K562 (cell line): Measurements from ENCODE around the gene GDAP2. TPM values are rescaled to one million over a fixed set of nuclear protein-coding genes. Genes with fewer than 3 reads are reported as not detected.

Source experiments
- CREM ChIP-seq: IDR thresholded peaks from 2 replicates; pipeline ENCODE4 v1.6.1; 2014; ENCODE audit warnings: antibody characterized with exemption, low read depth
- GTF2F1 ChIP-seq: IDR thresholded peaks from 2 replicates; pipeline ENCODE4 v1.6.1; 2011; ENCODE audit warnings: low read depth, low read length, improper control_type of control experiment
- L3MBTL2 ChIP-seq: fragments of 450-650 bp; IDR thresholded peaks from 2 replicates; pipeline ENCODE4 v1.6.1; 2016; ENCODE audit warnings: mild to moderate bottlenecking, moderate library complexity
- MTA2 ChIP-seq: fragments of 450-650 bp; IDR thresholded peaks from 2 replicates; pipeline ENCODE4 v1.6.1; 2016; ENCODE audit warnings: low read depth
- MXI1 ChIP-seq: IDR thresholded peaks from 2 replicates; pipeline ENCODE4 v1.6.1; 2011; ENCODE audit warnings: low read depth, mild to moderate bottlenecking, improper control_type of control experiment, low read length
- NCOA6 ChIP-seq: fragments of 450-650 bp; IDR thresholded peaks from 2 replicates; pipeline ENCODE4 v1.6.1; 2017; ENCODE audit warnings: mild to moderate bottlenecking
- POLR2B ChIP-seq: fragments of 450-650 bp; IDR thresholded peaks from 2 replicates; pipeline ENCODE4 v1.6.1; 2018; ENCODE audit warnings: low read depth; ENCODE audit not compliant: partially characterized antibody
- PTRF ChIP-seq: fragments of 450-650 bp; IDR thresholded peaks from 2 replicates; pipeline ENCODE4 v1.6.1; 2016; ENCODE audit warnings: mild to moderate bottlenecking, missing genetic modification characterization, missing compliant biosample characterization
- PTTG1 ChIP-seq: fragments of 450-650 bp; IDR thresholded peaks from 2 replicates; pipeline ENCODE4 v1.6.1; 2016; ENCODE audit warnings: low read depth, mild to moderate bottlenecking, missing genetic modification characterization, missing compliant biosample characterization
- SP1 ChIP-seq: sonication (generic); formaldehyde crosslinking; IDR thresholded peaks from 2 replicates; pipeline ENCODE4 v1.8.1; 2022; ENCODE audit warnings: mild to moderate bottlenecking, missing genetic modification reagents
- TAF9B ChIP-seq: fragments of 450-650 bp; IDR thresholded peaks from 2 replicates; pipeline ENCODE4 v1.6.1; 2018; ENCODE audit warnings: mild to moderate bottlenecking; ENCODE audit not compliant: partially characterized antibody
- TEAD1 ChIP-seq, 2 experiments: fragments of 450-650 bp in 1 of 2; sonication (generic) in 1 of 2; formaldehyde crosslinking; IDR thresholded peaks; 2 replicates each; pipeline versions ENCODE4 v1.4.0 to v1.8.0; 2020 to 2022; ENCODE audit warnings: mild to moderate bottlenecking in 2 of 2, missing genetic modification reagents in 1 of 2
- TSHZ1 ChIP-seq: fragments of 250-450 bp; sonication (Bioruptor Pico); IDR thresholded peaks from 2 replicates; pipeline ENCODE4 v1.4.0; 2020; ENCODE audit warnings: mild to moderate bottlenecking, moderate library complexity
- ZNF184 ChIP-seq: sonication (generic); formaldehyde crosslinking; IDR thresholded peaks from 2 replicates; pipeline ENCODE4 v1.5.0; 2020; ENCODE audit warnings: missing genetic modification reagents
- ZNF280B ChIP-seq: fragments of 250-450 bp; sonication (Bioruptor Pico); IDR thresholded peaks from 2 replicates; pipeline ENCODE4 v1.5.1; 2021; ENCODE audit warnings: mild to moderate bottlenecking
- ZNF592 ChIP-seq: fragments of 450-650 bp; IDR thresholded peaks from 2 replicates; pipeline ENCODE4 v1.6.1; 2017; ENCODE audit warnings: antibody characterized with exemption, mild to moderate bottlenecking
- ZNF639 ChIP-seq, 2 experiments: fragments of 200-800 bp in 1 of 2; sonication (Bioruptor generic) in 1 of 2; sonication (generic) in 1 of 2; formaldehyde crosslinking in 1 of 2; IDR thresholded peaks in 1 of 2; conservative IDR thresholded peaks in 1 of 2; 2 replicates each; pipeline versions ENCODE4 v1.5.0 to v1.6.1; 2016 to 2020; ENCODE audit warnings: missing compliant biosample characterization in 1 of 2, missing genetic modification characterization in 1 of 2, missing genetic modification reagents in 1 of 2
- polyA plus RNA-seq, 8 experiments: library from polyadenylated mRNA; depleted of rRNA in 4 of 8; stranded (reverse) in 5 of 8; unstranded in 3 of 8; fragments of >200 nt; fragmentation: Nextera tagmentation in 2 of 8; fragmentation: Illumina TruSeq in 1 of 8; extraction: Ambion mirVana in 2 of 8; extraction: Trizol in 1 of 8; gene quantifications; 2 replicates each; pipeline versions ENCODE4 v1.2.1 to v1.2.3, GENCODE V29; 2011 to 2014; ENCODE audit warnings: inconsistent platforms in 1 of 8, missing spikeins in 1 of 8
- total RNA-seq, 7 experiments: library from RNA; depleted of rRNA in 6 of 7; stranded (reverse); fragments of >200 nt in 6 of 7; fragmentation: Illumina TruSeq in 2 of 7; extraction: Trizol in 2 of 7; gene quantifications; 2 replicates each; pipeline versions ENCODE4 v1.2.1 to v1.2.3, GENCODE V29; 2011 to 2021; ENCODE audit warnings: low replicate concordance in 1 of 7

GDAP2 gene
- total and polyA plus RNA-seq, 9 of the 15 experiments (the other 6 are each of a cell fraction or from before 2014, with no cell fraction given), result 4.1 to 23.1 (median 13.2) TPM

- TF ChIP-seq TEAD1 (CRISPR knock-in tag; IDR thresholded peaks at IDR 0.05) (peak in 1 of 2 experiments; percentile 96; a peak in 2 of 4 replicates), ZNF592 (peak; percentile 99), ZNF280B (no peak), L3MBTL2 (no peak), ZNF639 (CRISPR knock-in tag; conservative IDR thresholded peaks at IDR 0.05 in 1 of 2, IDR thresholded peaks at IDR 0.05 in 1 of 2) (peak in 1 of 2 experiments; percentile 98; a peak in 2 of 4 replicates), GTF2F1 (no peak), CREM (no peak), PTTG1 (peak; percentile 92), POLR2B (no peak), NCOA6 (no peak), ZNF184 (CRISPR knock-in tag) (no peak), PTRF (tag) (peak; percentile 89), TSHZ1 (peak; percentile 73; the same call in 1 of the 2 replicates), MTA2 (no peak), TAF9B (no peak), SP1 (CRISPR knock-in tag) (no peak), MXI1 (no peak)
These were observed 107.5 kb downstream of the GDAP2 start (continued) for GRCh38 chr1:117821774-117822482.
